Smooth muscle cell (in vitro differentiated cells): ENCODE results near the gene TENM4. TPM values are rescaled to one million over a fixed set of nuclear protein-coding genes. Genes with fewer than 3 reads are reported as not detected.

Source experiments
- DNase-seq: peaks from one replicate; lab custom pipeline; 2025; ENCODE audit not compliant: unreplicated experiment; lab: John Stamatoyannopoulos, UW
- H2AFZ ChIP-seq: fragments of 200-600 bp; sonication (generic); 2 replicates; pipeline ENCODE4 v1.6.0; 2016; ENCODE audit warnings: antibody characterized with exemption, low read depth, mild to moderate bottlenecking
- H3F3A ChIP-seq: fragments of 200-600 bp; sonication (generic); 2 replicates; pipeline ENCODE4 v1.6.0; 2017; ENCODE audit warnings: antibody characterized with exemption, low read depth
- H3K27ac ChIP-seq: fragments of 200-600 bp; sonication (generic); 2 replicates; pipeline ENCODE4 v1.5.1; 2016; ENCODE audit warnings: low read depth, mild to moderate bottlenecking
- H3K27me3 ChIP-seq: fragments of 200-600 bp; sonication (generic); 2 replicates; pipeline ENCODE4 v1.6.1; 2016; ENCODE audit warnings: low read depth, mild to moderate bottlenecking
- H3K36me3 ChIP-seq: fragments of 200-600 bp; sonication (generic); 2 replicates; pipeline ENCODE4 v1.5.1; 2016; ENCODE audit warnings: low read depth
- H3K4me1 ChIP-seq: fragments of 200-600 bp; sonication (generic); 2 replicates; pipeline ENCODE4 v1.5.1; 2016; ENCODE audit warnings: low read depth
- H3K4me2 ChIP-seq: fragments of 200-600 bp; sonication (generic); 2 replicates; pipeline ENCODE4 v1.6.0; 2016; ENCODE audit warnings: mild to moderate bottlenecking
- H3K4me3 ChIP-seq: fragments of 200-600 bp; sonication (generic); 2 replicates; pipeline ENCODE4 v1.5.1; 2016; ENCODE audit warnings: mild to moderate bottlenecking
- H3K79me2 ChIP-seq: fragments of 200-600 bp; sonication (generic); 2 replicates; pipeline ENCODE4 v1.6.0; 2016; ENCODE audit warnings: low read depth, mild to moderate bottlenecking
- H3K9ac ChIP-seq: fragments of 200-600 bp; sonication (generic); 2 replicates; pipeline ENCODE4 v1.6.0; 2016; ENCODE audit warnings: low read depth
- H3K9me3 ChIP-seq: fragments of 200-600 bp; sonication (generic); replicated peaks from 2 replicates; pipeline ENCODE4 v1.5.1; 2016; ENCODE audit warnings: low read depth
- H4K20me1 ChIP-seq: fragments of 200-600 bp; sonication (generic); 2 replicates; pipeline ENCODE4 v1.6.0; 2016; ENCODE audit warnings: low read depth
- WGBS: methylation state at CpG from one replicate; pipeline ENCODE4 v1.1.7; 2016; ENCODE audit warnings: low lambda C conversion rate; 5-methylcytosine and 5-hydroxymethylcytosine counted together
- polyA plus RNA-seq: library from polyadenylated mRNA; unstranded; fragments of >200 nt; fragmentation: Nextera tagmentation; extraction: Ambion mirVana; gene quantifications from 2 replicates; pipeline ENCODE4 v1.2.1, GENCODE V29; 2016
- total RNA-seq: library from RNA; depleted of rRNA; stranded (reverse); fragments of >200 nt; gene quantifications from 2 replicates; pipeline ENCODE4 v1.2.3, GENCODE V29; 2014
- TF ChIP-seq, protein P1 (sequence below): fragments of 200-600 bp; sonication (generic); IDR thresholded peaks from 2 replicates; pipeline ENCODE4 v1.5.1; 2017; ENCODE audit warnings: borderline replicate concordance, mild to moderate bottlenecking, antibody characterized with exemption; ENCODE audit not compliant: insufficient read depth, poor library complexity, severe bottlenecking

Gene TENM4
- total and polyA plus RNA-seq, 2 experiments from 2014 or later, result 31.6 to 38.2 TPM

DNA sequence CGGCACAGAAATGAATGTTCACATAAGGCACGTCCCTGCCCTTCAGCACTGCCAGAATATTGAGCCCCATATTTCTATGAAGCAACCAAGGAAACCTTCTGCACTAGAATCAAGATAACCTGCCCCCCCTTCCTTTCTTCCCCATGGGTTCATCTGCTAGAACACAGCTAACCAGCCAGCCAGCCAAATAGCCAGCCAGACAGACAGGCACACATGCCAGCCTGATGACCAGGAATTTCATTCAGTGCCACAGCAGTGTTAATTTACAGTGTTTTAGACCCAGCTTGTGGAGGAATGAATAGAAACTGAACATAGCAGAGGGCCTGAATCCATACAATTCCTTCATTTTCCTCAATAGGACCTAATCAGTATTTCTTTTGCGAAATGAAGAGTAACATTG, 57.0 kb downstream of the TENM4 start:
- no peak overlapping the region for H3K27ac ChIP-seq
- peaks cover 15% of the 10 kb centered on the region for H3K79me2 ChIP-seq
- H3K9me3 ChIP-seq, result no peaks in the 10 kb centered on the region
- H3F3A ChIP-seq, result no peaks in the 10 kb centered on the region
- H2AFZ ChIP-seq, result no peak overlapping the region
- no peak for DNase-seq
- no peak overlapping the region for H3K9ac ChIP-seq
- H3K4me1 ChIP-seq, result no peaks in the 10 kb centered on the region
- H4K20me1 ChIP-seq, result peaks cover 66% of the 10 kb centered on the region
- no peak overlapping the region for H3K4me2 ChIP-seq
- no peak overlapping the region for H3K4me3 ChIP-seq
- TF ChIP-seq, protein P1, sequence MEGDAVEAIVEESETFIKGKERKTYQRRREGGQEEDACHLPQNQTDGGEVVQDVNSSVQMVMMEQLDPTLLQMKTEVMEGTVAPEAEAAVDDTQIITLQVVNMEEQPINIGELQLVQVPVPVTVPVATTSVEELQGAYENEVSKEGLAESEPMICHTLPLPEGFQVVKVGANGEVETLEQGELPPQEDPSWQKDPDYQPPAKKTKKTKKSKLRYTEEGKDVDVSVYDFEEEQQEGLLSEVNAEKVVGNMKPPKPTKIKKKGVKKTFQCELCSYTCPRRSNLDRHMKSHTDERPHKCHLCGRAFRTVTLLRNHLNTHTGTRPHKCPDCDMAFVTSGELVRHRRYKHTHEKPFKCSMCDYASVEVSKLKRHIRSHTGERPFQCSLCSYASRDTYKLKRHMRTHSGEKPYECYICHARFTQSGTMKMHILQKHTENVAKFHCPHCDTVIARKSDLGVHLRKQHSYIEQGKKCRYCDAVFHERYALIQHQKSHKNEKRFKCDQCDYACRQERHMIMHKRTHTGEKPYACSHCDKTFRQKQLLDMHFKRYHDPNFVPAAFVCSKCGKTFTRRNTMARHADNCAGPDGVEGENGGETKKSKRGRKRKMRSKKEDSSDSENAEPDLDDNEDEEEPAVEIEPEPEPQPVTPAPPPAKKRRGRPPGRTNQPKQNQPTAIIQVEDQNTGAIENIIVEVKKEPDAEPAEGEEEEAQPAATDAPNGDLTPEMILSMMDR, result no peak
- no peaks in the 10 kb centered on the region for H3K36me3 ChIP-seq
- H3K27me3 ChIP-seq, result no peaks in the 10 kb centered on the region
- WGBS, result 92% methylated on average over 3 of the region's 3 CpGs

DNA sequence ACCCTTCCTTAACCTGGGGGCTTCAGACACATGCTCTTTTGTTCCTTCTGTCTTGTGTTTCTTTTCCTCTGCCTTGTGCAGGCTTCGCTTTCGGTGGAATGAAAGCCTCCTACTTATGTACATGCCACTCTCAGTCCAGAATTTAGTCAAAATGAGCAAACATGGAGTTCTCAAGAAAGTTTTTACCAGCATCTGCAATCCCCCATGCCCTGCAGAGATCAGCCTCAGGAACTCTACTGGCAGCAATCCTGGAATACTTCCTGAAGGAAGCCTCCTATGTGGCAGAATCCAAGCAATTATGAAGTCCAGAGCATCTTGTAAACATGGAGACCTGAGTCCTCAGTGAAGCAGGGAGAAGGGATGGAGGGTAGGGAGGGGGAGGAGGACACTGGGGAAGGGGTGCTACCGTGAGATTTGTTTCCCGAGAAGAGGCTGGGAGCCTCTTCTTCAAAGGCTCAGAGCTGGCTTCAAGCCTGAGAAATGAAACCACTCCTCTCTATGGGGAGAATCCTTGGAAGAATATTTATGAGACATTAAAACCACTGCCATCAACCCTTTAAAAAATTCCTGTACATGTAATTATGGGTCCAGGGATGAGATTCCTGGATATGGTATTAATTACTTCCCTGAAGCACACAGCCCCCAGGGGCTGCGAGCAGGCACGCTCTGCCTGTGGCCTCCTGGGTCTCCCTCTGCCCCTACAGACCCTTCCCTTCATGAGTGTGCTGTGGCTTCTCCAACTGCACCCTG, 58.4 kb downstream of the TENM4 start:
- TF ChIP-seq, protein P1, result no peak
- Histone ChIP-seq H3K27me3 (no peaks in the 10 kb centered on the region), H3K4me2 (no peak overlapping the region), H3K9me3 (no peaks in the 10 kb centered on the region), H3F3A (no peaks in the 10 kb centered on the region), H3K4me1 (no peaks in the 10 kb centered on the region), H3K9ac (no peak overlapping the region), H3K4me3 (no peak overlapping the region), H2AFZ (no peak overlapping the region), H3K79me2 (peaks cover 15% of the 10 kb centered on the region), H3K36me3 (no peaks in the 10 kb centered on the region), H3K27ac (no peak overlapping the region), H4K20me1 (peaks cover 54% of the 10 kb centered on the region)
- WGBS, result 83% methylated on average over 6 of the region's 6 CpGs
- DNase-seq, result no peak

DNA sequence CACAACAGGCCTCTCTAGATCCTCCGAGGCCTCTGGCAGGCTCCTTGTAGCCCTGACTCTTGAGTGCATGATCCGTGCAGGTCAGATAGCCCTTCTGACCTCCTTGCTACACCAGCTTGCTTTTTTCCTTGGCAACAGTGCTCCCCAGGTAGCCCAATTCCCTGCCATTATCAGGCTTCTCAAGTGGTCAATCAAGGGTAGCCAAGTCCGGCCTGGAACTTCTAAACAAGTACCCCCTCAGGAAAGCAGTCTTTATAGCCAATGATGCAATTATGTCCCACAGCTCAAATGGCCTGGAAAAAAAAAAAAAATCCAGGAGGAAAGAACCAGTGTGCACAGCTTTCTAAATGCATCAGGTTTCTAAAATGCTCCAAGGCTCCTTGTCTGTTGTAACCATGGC, 59.8 kb downstream of the TENM4 start:
- Histone ChIP-seq H2AFZ (no peak overlapping the region), H3F3A (no peaks in the 10 kb centered on the region), H3K9ac (no peak overlapping the region), H3K27ac (no peak overlapping the region), H3K9me3 (no peaks in the 10 kb centered on the region), H3K4me1 (peaks cover 1% of the 10 kb centered on the region), H3K4me2 (no peak overlapping the region), H3K79me2 (peaks cover 11% of the 10 kb centered on the region), H3K36me3 (no peaks in the 10 kb centered on the region), H3K4me3 (no peak overlapping the region), H3K27me3 (no peaks in the 10 kb centered on the region), H4K20me1 (peaks cover 59% of the 10 kb centered on the region)
- TF ChIP-seq, protein P1, result no peak
- DNase-seq, result no peak
- 66% methylated on average over 3 of the region's 3 CpGs for WGBS

DNA sequence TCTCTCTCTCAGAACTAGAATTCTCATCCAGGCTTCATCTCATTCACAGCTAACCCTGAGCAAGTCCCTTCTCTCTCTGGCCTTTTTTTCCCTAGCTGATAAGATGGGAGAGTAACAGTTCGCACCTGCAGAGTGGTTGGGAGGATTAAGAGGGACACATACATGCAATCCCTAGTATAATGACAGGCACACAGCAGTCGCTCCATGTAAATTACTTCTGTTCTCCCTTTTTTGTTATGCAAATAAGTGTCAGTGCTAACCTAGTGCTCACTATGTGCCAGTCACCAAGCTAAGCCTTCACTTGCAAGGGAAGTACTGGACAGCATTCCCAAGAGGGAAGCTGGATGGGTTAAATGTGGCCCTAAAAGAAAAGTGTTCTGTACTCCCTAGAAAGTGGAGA, 63.4 kb downstream of the TENM4 start:
- Histone ChIP-seq H3K4me1 (peaks cover 19% of the 10 kb centered on the region), H3K4me2 (no peak overlapping the region), H3K4me3 (no peak overlapping the region), H3K27ac (no peak overlapping the region), H3K79me2 (no peaks in the 10 kb centered on the region), H2AFZ (no peak overlapping the region), H3K36me3 (no peaks in the 10 kb centered on the region), H3K9ac (no peak overlapping the region), H4K20me1 (peaks cover 55% of the 10 kb centered on the region), H3F3A (peaks cover 8% of the 10 kb centered on the region), H3K27me3 (no peaks in the 10 kb centered on the region), H3K9me3 (no peaks in the 10 kb centered on the region)
- 80% methylated on average over 2 of the region's 2 CpGs for WGBS
- TF ChIP-seq, protein P1, result no peak
- no peak for DNase-seq
